SU-DHL-6 (cell line): ENCODE results near the gene SERPINA1.

Experiments used
- H2AFZ ChIP-seq: fragments of 200-600 bp; sonication (generic); 2 replicates; pipeline ENCODE4 v1.6.1; 2014; ENCODE audit warnings: low read depth, mild to moderate bottlenecking, moderate library complexity, mixed read lengths, antibody characterized with exemption, low read length; ENCODE audit not compliant: severe bottlenecking
- H3F3A ChIP-seq: fragments of 200-600 bp; shearing (Covaris generic); 2 replicates; pipeline ENCODE4 v1.6.0; 2016; ENCODE audit warnings: antibody characterized with exemption, mild to moderate bottlenecking; ENCODE audit not compliant: insufficient read depth
- H3K27ac ChIP-seq: fragments of 200-600 bp; sonication (generic); 2 replicates; pipeline ENCODE4 v1.5.1; 2016; ENCODE audit warnings: low read depth, mild to moderate bottlenecking, low read length, moderate library complexity, mixed read lengths
- H3K27me3 ChIP-seq: fragments of 200-600 bp; sonication (generic), shearing (Covaris generic); 2 replicates; pipeline ENCODE4 v1.6.0; 2014; ENCODE audit warnings: mild to moderate bottlenecking, low read length
- H3K36me3 ChIP-seq: fragments of 200-600 bp; sonication (generic); 2 replicates; pipeline ENCODE4 v1.6.1; 2014; ENCODE audit warnings: mild to moderate bottlenecking, low read length, mixed read lengths
- H3K4me2 ChIP-seq: fragments of 300-600, 200-600 bp; shearing (Covaris generic), sonication (generic); 2 replicates; pipeline ENCODE4 v1.6.0; 2014; ENCODE audit warnings: low read length, low read depth, mild to moderate bottlenecking; ENCODE audit not compliant: poor library complexity, severe bottlenecking
- H3K4me3 ChIP-seq: fragments of 200-600 bp; sonication (generic); 2 replicates; pipeline ENCODE4 v1.5.1; 2014; ENCODE audit warnings: antibody characterized with exemption, low read length, mild to moderate bottlenecking, mixed read lengths; ENCODE audit not compliant: insufficient read depth, poor library complexity, severe bottlenecking
- H3K79me2 ChIP-seq: fragments of 200-600 bp; sonication (generic); 2 replicates; pipeline ENCODE4 v1.6.1; 2014; ENCODE audit warnings: mild to moderate bottlenecking, low read length, moderate library complexity; ENCODE audit not compliant: insufficient read depth
- H3K9ac ChIP-seq: fragments of 200-600 bp; sonication (generic); 2 replicates; pipeline ENCODE4 v1.7.0; 2014; ENCODE audit warnings: mild to moderate bottlenecking, low read length
- H3K9me2 ChIP-seq: fragments of 200-600 bp; sonication (generic); replicated peaks from 2 replicates; pipeline ENCODE4 v1.6.1; 2014; ENCODE audit warnings: low read length; ENCODE audit not compliant: insufficient read depth
- H3K9me3 ChIP-seq: fragments of 200-600 bp; sonication (generic); 2 replicates; pipeline ENCODE4 v1.6.1; 2014; ENCODE audit warnings: low read length, mixed read lengths; ENCODE audit not compliant: insufficient read depth
- H4K20me1 ChIP-seq: fragments of 200-600 bp; sonication (generic); 2 replicates; pipeline ENCODE4 v1.6.1; 2014; ENCODE audit warnings: low read depth, mild to moderate bottlenecking, antibody characterized with exemption, low read length, moderate library complexity, mixed read lengths
- CTCF ChIP-seq: fragments of 200-600 bp; sonication (generic); IDR thresholded peaks from one replicate; pipeline ENCODE4 v1.5.1; 2017; ENCODE audit warnings: antibody characterized with exemption, mild to moderate bottlenecking, low read length, moderate library complexity; ENCODE audit not compliant: insufficient read depth, poor library complexity, severe bottlenecking
- EZH2phosphoT487 ChIP-seq: fragments of 200-600 bp; sonication (generic), shearing (Covaris generic); conservative IDR thresholded peaks from 2 replicates; pipeline ENCODE4 v1.6.1; 2018; ENCODE audit warnings: mild to moderate bottlenecking, antibody characterized with exemption, low read length, moderate library complexity, mixed read lengths

SERPINA1 gene

GRCh38 chr14:94380225-94381148, 7.9 kb downstream of the SERPINA1 start:
- Histone ChIP-seq H3K27ac (no peak overlapping the region), H3K4me2 (no peak overlapping the region), H3K9ac (no peak overlapping the region), H2AFZ (no peak overlapping the region), H3K9me2 (no peaks in the 10 kb centered on the region), H3K4me3 (no peak overlapping the region), H3K27me3 (no peaks in the 10 kb centered on the region), H3K9me3 (no peaks in the 10 kb centered on the region), H3F3A (no peaks in the 10 kb centered on the region), H3K79me2 (no peaks in the 10 kb centered on the region), H4K20me1 (no peaks in the 10 kb centered on the region), H3K36me3 (no peaks in the 10 kb centered on the region)
- TF ChIP-seq EZH2phosphoT487, result no peak

- no peak overlapping the region for H3K4me3 ChIP-seq
- H4K20me1 ChIP-seq, result no peaks in the 10 kb centered on the region
- no peak overlapping the region for H2AFZ ChIP-seq
- H3K79me2 ChIP-seq, result no peaks in the 10 kb centered on the region
- no peak overlapping the region for H3K27ac ChIP-seq
- no peaks in the 10 kb centered on the region for H3K27me3 ChIP-seq
- no peaks in the 10 kb centered on the region for H3F3A ChIP-seq
- H3K4me2 ChIP-seq, result no peak overlapping the region
- H3K9ac ChIP-seq, result no peak overlapping the region
- H3K36me3 ChIP-seq, result no peaks in the 10 kb centered on the region
- TF ChIP-seq EZH2phosphoT487, result no peak
- TF ChIP-seq CTCF, result no peak
- H3K9me3 ChIP-seq, result no peaks in the 10 kb centered on the region
- no peaks in the 10 kb centered on the region for H3K9me2 ChIP-seq
Measured at GRCh38 chr14:94379291-94380224, 8.8 kb downstream of the SERPINA1 start.

DNA sequence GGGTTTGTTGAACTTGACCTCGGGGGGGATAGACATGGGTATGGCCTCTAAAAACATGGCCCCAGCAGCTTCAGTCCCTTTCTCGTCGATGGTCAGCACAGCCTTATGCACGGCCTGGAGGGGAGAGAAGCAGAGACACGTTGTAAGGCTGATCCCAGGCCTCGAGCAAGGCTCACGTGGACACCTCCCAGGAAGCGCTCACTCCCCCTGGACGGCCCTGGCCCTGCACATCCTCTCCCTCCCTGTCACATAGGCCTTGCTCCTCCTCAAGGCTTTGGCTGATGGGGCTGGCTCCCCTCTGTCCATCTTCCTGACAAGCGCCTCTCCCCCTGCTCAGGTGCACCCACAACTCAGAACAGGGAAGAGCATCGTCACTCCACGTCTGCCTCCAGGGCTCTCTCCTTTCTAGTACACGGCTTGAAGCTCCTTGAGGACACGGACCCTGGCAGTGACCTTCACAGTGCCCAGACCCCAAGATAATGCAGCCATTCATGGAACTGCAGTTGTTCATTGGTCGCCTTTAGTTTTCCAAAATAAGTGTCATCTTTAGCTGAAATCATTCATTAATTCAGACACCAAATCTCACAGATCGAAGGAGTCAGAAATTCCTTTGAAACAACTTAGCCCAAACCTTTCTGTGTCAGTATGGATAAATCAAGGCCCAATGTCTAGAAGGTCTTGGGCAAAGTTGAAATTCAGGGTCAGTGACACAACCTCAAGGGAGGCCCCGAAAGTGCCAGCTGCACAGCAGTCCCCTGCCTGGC, 9.7 kb downstream of the SERPINA1 start:
- Histone ChIP-seq H3F3A (no peaks in the 10 kb centered on the region), H4K20me1 (no peaks in the 10 kb centered on the region), H2AFZ (no peak overlapping the region), H3K27ac (no peak overlapping the region), H3K9me2 (no peaks in the 10 kb centered on the region), H3K9me3 (no peaks in the 10 kb centered on the region), H3K36me3 (no peaks in the 10 kb centered on the region), H3K27me3 (no peaks in the 10 kb centered on the region), H3K79me2 (no peaks in the 10 kb centered on the region), H3K9ac (no peak overlapping the region), H3K4me3 (no peak overlapping the region), H3K4me2 (no peak overlapping the region)
- TF ChIP-seq EZH2phosphoT487 (no peak), CTCF (no peak)
